Measurements from ENCODE around the gene GNAI3.

Gene GNAI3

GRCh38 chr1:109578947-109579443 lies 30.6 kb downstream of the GNAI3 start:
- Histone ChIP-seq H3F3A (ENCODE audit: insufficient read depth, low read length) (no peaks in the 10 kb centered on the region), H3K27ac (ENCODE audit: low read depth, low read length, poor library complexity, severe bottlenecking) (no peak overlapping the region), H3K36me3 (ENCODE audit: insufficient read depth, low read length) (peaks cover 57% of the 10 kb centered on the region), H2AFZ (ENCODE audit: low read length) (no peak overlapping the region), H3K79me2 (ENCODE audit: insufficient read depth, low read length) (no peaks in the 10 kb centered on the region; the same call in 1 of the 2 replicates), H4K20me1 (ENCODE audit: insufficient read depth, low read length) (no peaks in the 10 kb centered on the region), H3K4me3 (ENCODE audit: low read depth, low read length, poor library complexity, severe bottlenecking) (no peak overlapping the region), H3K9ac (ENCODE audit: low read length) (no peak overlapping the region), H3K27me3 (ENCODE audit: insufficient read depth, low read length) (no peaks in the 10 kb centered on the region), H3K4me2 (ENCODE audit: low read length) (no peak overlapping the region), H3K9me3 (ENCODE audit: low read length) (no peaks in the 10 kb centered on the region), H3K4me1 (ENCODE audit: insufficient read depth, low read length, severe bottlenecking) (no peaks in the 10 kb centered on the region), H3K9me2 (ENCODE audit: low read depth, low read length) (no peaks in the 10 kb centered on the region)
- TF ChIP-seq EZH2 (IDR thresholded peaks at IDR 0.05; ENCODE audit: borderline replicate concordance, low read length), result no peak
- TF ChIP-seq CTCF (IDR thresholded peaks at IDR 0.05; ENCODE audit: low read length), result no peak

GRCh38 chr1:109579491-109579890 lies 31.1 kb downstream of the GNAI3 start:
- Histone ChIP-seq H3K4me3 (ENCODE audit: low read depth, low read length, poor library complexity, severe bottlenecking) (no peak overlapping the region), H3K9me3 (ENCODE audit: low read length) (no peaks in the 10 kb centered on the region), H4K20me1 (ENCODE audit: insufficient read depth, low read length) (no peaks in the 10 kb centered on the region), H3K27ac (ENCODE audit: low read depth, low read length, poor library complexity, severe bottlenecking) (no peak overlapping the region), H3F3A (ENCODE audit: insufficient read depth, low read length) (no peaks in the 10 kb centered on the region), H3K9ac (ENCODE audit: low read length) (no peak overlapping the region), H3K4me2 (ENCODE audit: low read length) (no peak overlapping the region), H2AFZ (ENCODE audit: low read length) (no peak overlapping the region), H3K36me3 (ENCODE audit: insufficient read depth, low read length) (peaks cover 60% of the 10 kb centered on the region), H3K27me3 (ENCODE audit: insufficient read depth, low read length) (no peaks in the 10 kb centered on the region), H3K4me1 (ENCODE audit: insufficient read depth, low read length, severe bottlenecking) (no peaks in the 10 kb centered on the region), H3K9me2 (ENCODE audit: low read depth, low read length) (no peaks in the 10 kb centered on the region), H3K79me2 (ENCODE audit: insufficient read depth, low read length) (no peaks in the 10 kb centered on the region; the same call in 1 of the 2 replicates)
- TF ChIP-seq CTCF (IDR thresholded peaks at IDR 0.05; ENCODE audit: low read length), result no peak
- TF ChIP-seq EZH2 (IDR thresholded peaks at IDR 0.05; ENCODE audit: borderline replicate concordance, low read length), result no peak

- TF ChIP-seq EZH2 (IDR thresholded peaks at IDR 0.05; ENCODE audit: borderline replicate concordance, low read length), result no peak
- no peak for TF ChIP-seq CTCF (IDR thresholded peaks at IDR 0.05; ENCODE audit: low read length)
- H3K4me3 ChIP-seq (ENCODE audit: low read depth, low read length, poor library complexity, severe bottlenecking), result no peak overlapping the region
- H2AFZ ChIP-seq (ENCODE audit: low read length), result no peak overlapping the region
- H3F3A ChIP-seq (ENCODE audit: insufficient read depth, low read length), result no peaks in the 10 kb centered on the region
- no peaks in the 10 kb centered on the region for H3K9me3 ChIP-seq (ENCODE audit: low read length)
- H3K9me2 ChIP-seq (ENCODE audit: low read depth, low read length), result no peaks in the 10 kb centered on the region
- H3K4me2 ChIP-seq (ENCODE audit: low read length), result no peak overlapping the region
- H3K4me1 ChIP-seq (ENCODE audit: insufficient read depth, low read length, severe bottlenecking), result no peaks in the 10 kb centered on the region
- H3K27me3 ChIP-seq (ENCODE audit: insufficient read depth, low read length), result no peaks in the 10 kb centered on the region
- H3K9ac ChIP-seq (ENCODE audit: low read length), result no peak overlapping the region
- peaks cover 72% of the 10 kb centered on the region for H3K36me3 ChIP-seq (ENCODE audit: insufficient read depth, low read length)
- H4K20me1 ChIP-seq (ENCODE audit: insufficient read depth, low read length), result no peaks in the 10 kb centered on the region
- H3K79me2 ChIP-seq (ENCODE audit: insufficient read depth, low read length), result no peaks in the 10 kb centered on the region
- no peak overlapping the region for H3K27ac ChIP-seq (ENCODE audit: low read depth, low read length, poor library complexity, severe bottlenecking)
Measured at GRCh38 chr1:109582021-109582420, 33.6 kb downstream of the GNAI3 start.
